PFSK-1 (cell line): ENCODE results near the gene FLOT1.

Experiments
- FOXP2 ChIP-seq: optimal IDR thresholded peaks from 2 replicates; pipeline ENCODE3; 2011; ENCODE audit warnings: borderline replicate concordance, control low read depth, inconsistent platforms; ENCODE audit not compliant: insufficient read depth; ENCODE audit errors: extremely low read length, extremely low read depth
- POLR2AphosphoS5 ChIP-seq: IDR thresholded peaks from 2 replicates; pipeline ENCODE4 v1.6.1; 2012; ENCODE audit warnings: low read depth, mild to moderate bottlenecking, control low read depth, low read length, moderate library complexity

DNA sequence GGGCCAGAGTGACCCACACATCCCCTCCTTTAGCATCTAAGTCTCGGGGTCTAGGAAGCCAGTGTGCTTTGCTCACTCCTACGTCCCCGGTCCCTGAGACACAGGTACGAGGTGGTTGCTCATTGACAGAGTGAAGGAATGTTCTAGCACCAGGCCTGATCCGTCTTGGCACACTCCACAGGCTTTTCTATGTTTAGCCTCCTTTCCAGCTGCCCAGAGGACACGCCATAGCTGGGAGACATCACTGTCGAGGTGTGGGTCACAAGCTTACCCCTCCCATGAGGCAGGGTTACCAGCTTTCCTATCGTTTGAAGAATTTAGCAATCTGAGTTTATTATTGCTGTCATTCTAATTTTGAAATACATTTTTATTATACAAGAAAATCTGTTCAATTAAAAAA lies 32.2 kb upstream of the FLOT1 start:
- TF ChIP-seq POLR2AphosphoS5: no peak
- TF ChIP-seq FOXP2: no peak
